NB4 (cell line): ENCODE measurements around the gene SCN1B.
"Not testable (repeated sequence)": the region's sequence is repeated elsewhere in the genome, so short reads cannot be mapped to it uniquely, and the experiment has no call there.

Experiments
- DNase-seq: peaks from one replicate; pipeline ENCODE4 v3.0.0; 2010; ENCODE audit warnings: low read depth
- H3K4me3 ChIP-seq: one replicate; pipeline ENCODE4 v1.5.1; 2011; ENCODE audit warnings: mild to moderate bottlenecking, low read depth, low read length, moderate library complexity
- CTCF ChIP-seq: IDR thresholded peaks from one replicate; pipeline ENCODE4 v1.5.1; 2012; ENCODE audit warnings: low read depth, low read length
- MAX ChIP-seq: IDR thresholded peaks from 2 replicates; pipeline ENCODE4 v1.6.1; 2011; ENCODE audit warnings: low read depth, low read length
- MYC ChIP-seq: IDR thresholded peaks from 2 replicates; pipeline ENCODE4 v1.6.1; 2011; ENCODE audit warnings: low read depth, low read length
- POLR2A ChIP-seq: IDR thresholded peaks from 2 replicates; pipeline ENCODE4 v1.6.1; 2011; ENCODE audit warnings: mild to moderate bottlenecking; ENCODE audit not compliant: insufficient read length; ENCODE audit errors: extremely low read depth

SCN1B gene

GRCh38 chr19:35026418-35026817 lies 3.9 kb upstream of the SCN1B start:
- no peak for TF ChIP-seq MAX
- TF ChIP-seq MYC, result no peak
- no peak for TF ChIP-seq POLR2A
- no peak for TF ChIP-seq CTCF
- no peak overlapping the region for H3K4me3 ChIP-seq

GRCh38 chr19:35027009-35027408 lies 3.3 kb upstream of the SCN1B start:
- DNase-seq, result no peak
- TF ChIP-seq CTCF (no peak), POLR2A (no peak), MAX (no peak), MYC (no peak)
- no peak overlapping the region for H3K4me3 ChIP-seq

More at GRCh38 chr19:35026418-35026817, 3.9 kb upstream of the SCN1B start:
- DNase-seq, result no peak

GRCh38 chr19:35027851-35028599 lies 2.2 kb upstream of the SCN1B start:
- DNase-seq, result no peak
- no peak overlapping the region for H3K4me3 ChIP-seq
- TF ChIP-seq POLR2A (no peak), CTCF (no peak), MYC (no peak), MAX (no peak)

GRCh38 chr19:35028600-35028885 lies 1.7 kb upstream of the SCN1B start:
- not testable (repeated sequence) for DNase-seq, H3K4me3 ChIP-seq

- DNase-seq, H3K4me3 ChIP-seq: not testable (repeated sequence)
Observed at GRCh38 chr19:35029275-35029736, 964 bp upstream of the SCN1B start.

- no peak for DNase-seq
- H3K4me3 ChIP-seq, result no peak overlapping the region
- no peak for TF ChIP-seq CTCF
- no peak for TF ChIP-seq MAX
- no peak for TF ChIP-seq POLR2A
- TF ChIP-seq MYC, result no peak
Observed at GRCh38 chr19:35029737-35030256, 473 bp upstream of the SCN1B start.

- no peak overlapping the region for H3K4me3 ChIP-seq
- no peak for DNase-seq
- TF ChIP-seq POLR2A (no peak), CTCF (no peak)
Observed at GRCh38 chr19:35031072-35031881, 1.0 kb downstream of the SCN1B start.
